ENCODE measurements around the gene OLFM1.

DNA sequence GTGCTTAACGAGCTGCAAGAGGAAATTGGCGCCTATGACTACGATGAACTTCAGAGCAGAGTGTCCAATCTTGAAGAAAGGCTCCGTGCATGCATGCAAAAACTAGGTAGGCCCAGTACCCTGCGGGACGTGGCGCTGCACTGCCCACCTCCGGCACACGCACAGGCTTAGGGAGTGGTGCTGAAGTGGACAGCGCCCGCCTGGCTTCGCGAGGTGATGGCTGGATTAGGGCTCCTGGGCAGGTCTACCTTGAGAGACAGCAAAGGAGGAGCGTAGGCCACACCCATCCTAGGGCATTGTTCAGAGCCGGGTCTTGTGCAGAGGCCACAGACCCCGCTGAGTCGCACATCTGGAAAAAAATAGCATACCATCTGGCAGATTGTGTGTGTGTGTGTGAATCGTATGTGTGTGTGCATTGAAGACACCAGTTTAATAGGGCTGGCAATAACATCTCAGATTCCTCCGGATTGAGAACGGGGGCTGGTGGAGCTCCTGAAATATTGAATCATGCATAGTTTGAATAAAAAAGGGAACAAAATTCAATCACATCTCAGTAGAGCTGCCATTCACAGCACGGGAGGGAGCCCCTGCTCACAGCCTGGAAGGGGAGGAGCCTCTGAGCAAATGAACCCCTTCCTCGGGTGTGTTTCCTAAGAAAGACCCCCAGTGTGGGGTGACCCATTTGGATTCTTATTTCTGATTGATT is 11.1 kb downstream of the OLFM1 start:
- no peak for TF ChIP-seq CREB1 (IDR thresholded peaks at IDR 0.05; ENCODE audit: low read depth)
- TF ChIP-seq TCF12 (IDR thresholded peaks at IDR 0.05; ENCODE audit: low read depth) = no peak
- TF ChIP-seq TAF1 (IDR thresholded peaks at IDR 0.05; ENCODE audit: low read depth) = no peak
- no peak for TF ChIP-seq ZBTB7A (IDR thresholded peaks at IDR 0.05; ENCODE audit: low read depth)
- TF ChIP-seq YY1 (IDR thresholded peaks at IDR 0.05; ENCODE audit: low read depth) = no peak
- peak; percentile 4; the same call in 1 of the 2 replicates for TF ChIP-seq RAD21 (IDR thresholded peaks at IDR 0.05; ENCODE audit: low read depth)
- TF ChIP-seq, protein P1, sequence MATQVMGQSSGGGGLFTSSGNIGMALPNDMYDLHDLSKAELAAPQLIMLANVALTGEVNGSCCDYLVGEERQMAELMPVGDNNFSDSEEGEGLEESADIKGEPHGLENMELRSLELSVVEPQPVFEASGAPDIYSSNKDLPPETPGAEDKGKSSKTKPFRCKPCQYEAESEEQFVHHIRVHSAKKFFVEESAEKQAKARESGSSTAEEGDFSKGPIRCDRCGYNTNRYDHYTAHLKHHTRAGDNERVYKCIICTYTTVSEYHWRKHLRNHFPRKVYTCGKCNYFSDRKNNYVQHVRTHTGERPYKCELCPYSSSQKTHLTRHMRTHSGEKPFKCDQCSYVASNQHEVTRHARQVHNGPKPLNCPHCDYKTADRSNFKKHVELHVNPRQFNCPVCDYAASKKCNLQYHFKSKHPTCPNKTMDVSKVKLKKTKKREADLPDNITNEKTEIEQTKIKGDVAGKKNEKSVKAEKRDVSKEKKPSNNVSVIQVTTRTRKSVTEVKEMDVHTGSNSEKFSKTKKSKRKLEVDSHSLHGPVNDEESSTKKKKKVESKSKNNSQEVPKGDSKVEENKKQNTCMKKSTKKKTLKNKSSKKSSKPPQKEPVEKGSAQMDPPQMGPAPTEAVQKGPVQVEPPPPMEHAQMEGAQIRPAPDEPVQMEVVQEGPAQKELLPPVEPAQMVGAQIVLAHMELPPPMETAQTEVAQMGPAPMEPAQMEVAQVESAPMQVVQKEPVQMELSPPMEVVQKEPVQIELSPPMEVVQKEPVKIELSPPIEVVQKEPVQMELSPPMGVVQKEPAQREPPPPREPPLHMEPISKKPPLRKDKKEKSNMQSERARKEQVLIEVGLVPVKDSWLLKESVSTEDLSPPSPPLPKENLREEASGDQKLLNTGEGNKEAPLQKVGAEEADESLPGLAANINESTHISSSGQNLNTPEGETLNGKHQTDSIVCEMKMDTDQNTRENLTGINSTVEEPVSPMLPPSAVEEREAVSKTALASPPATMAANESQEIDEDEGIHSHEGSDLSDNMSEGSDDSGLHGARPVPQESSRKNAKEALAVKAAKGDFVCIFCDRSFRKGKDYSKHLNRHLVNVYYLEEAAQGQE (IDR thresholded peaks at IDR 0.05; ENCODE audit: low read depth) = peak; percentile 93
- no peak for TF ChIP-seq FOXM1 (IDR thresholded peaks at IDR 0.05; ENCODE audit: borderline replicate concordance, low read depth)
- TF ChIP-seq, protein P2, sequence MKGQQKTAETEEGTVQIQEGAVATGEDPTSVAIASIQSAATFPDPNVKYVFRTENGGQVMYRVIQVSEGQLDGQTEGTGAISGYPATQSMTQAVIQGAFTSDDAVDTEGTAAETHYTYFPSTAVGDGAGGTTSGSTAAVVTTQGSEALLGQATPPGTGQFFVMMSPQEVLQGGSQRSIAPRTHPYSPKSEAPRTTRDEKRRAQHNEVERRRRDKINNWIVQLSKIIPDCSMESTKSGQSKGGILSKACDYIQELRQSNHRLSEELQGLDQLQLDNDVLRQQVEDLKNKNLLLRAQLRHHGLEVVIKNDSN (IDR thresholded peaks at IDR 0.05) = no peak
- TF ChIP-seq, protein P3, sequence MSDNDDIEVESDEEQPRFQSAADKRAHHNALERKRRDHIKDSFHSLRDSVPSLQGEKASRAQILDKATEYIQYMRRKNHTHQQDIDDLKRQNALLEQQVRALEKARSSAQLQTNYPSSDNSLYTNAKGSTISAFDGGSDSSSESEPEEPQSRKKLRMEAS (IDR thresholded peaks at IDR 0.05) = peak; percentile 54
- TF ChIP-seq CEBPB (IDR thresholded peaks at IDR 0.05) = no peak
- no peak for TF ChIP-seq EP300 (IDR thresholded peaks at IDR 0.05; ENCODE audit: borderline replicate concordance)
- TF ChIP-seq EGR1 (IDR thresholded peaks at IDR 0.05) = no peak

Data from Ishikawa (cell line).